GM15510 (cell line): ENCODE measurements around the gene NINL.

ENCODE experiments used
- POLR2A ChIP-seq: IDR thresholded peaks from 3 replicates; pipeline ENCODE4 v1.6.1; 2011; ENCODE audit warnings: borderline replicate concordance; ENCODE audit not compliant: insufficient read length; ENCODE audit errors: extremely low read depth

Gene NINL

GRCh38 chr20:25477014-25477882, 108.1 kb downstream of the NINL start:
- no peak for TF ChIP-seq POLR2A

GRCh38 chr20:25476106-25477013, 109.0 kb downstream of the NINL start:
- no peak for TF ChIP-seq POLR2A

GRCh38 chr20:25471020-25471419, 114.3 kb downstream of the NINL start:
- TF ChIP-seq POLR2A, result no peak

- TF ChIP-seq POLR2A, result no peak
Observed at GRCh38 chr20:25470045-25470444, 115.3 kb downstream of the NINL start.

- no peak for TF ChIP-seq POLR2A
Observed at GRCh38 chr20:25469558-25469957, 115.8 kb downstream of the NINL start.

GRCh38 chr20:25468126-25469075, 116.9 kb downstream of the NINL start:
- no peak for TF ChIP-seq POLR2A

GRCh38 chr20:25467441-25467840, 117.9 kb downstream of the NINL start:
- no peak for TF ChIP-seq POLR2A

GRCh38 chr20:25466846-25467245, 118.5 kb downstream of the NINL start:
- no peak for TF ChIP-seq POLR2A

GRCh38 chr20:25465243-25466135, 119.8 kb downstream of the NINL start:
- TF ChIP-seq POLR2A, result no peak

- TF ChIP-seq POLR2A, result no peak
Observed at GRCh38 chr20:25464501-25465242, 120.7 kb downstream of the NINL start.

GRCh38 chr20:25461786-25462545, 123.4 kb downstream of the NINL start:
- TF ChIP-seq POLR2A, result no peak

GRCh38 chr20:25461281-25461650, 124.1 kb downstream of the NINL start:
- TF ChIP-seq POLR2A, result no peak

- TF ChIP-seq POLR2A, result no peak
Observed at GRCh38 chr20:25460566-25461280, 124.6 kb downstream of the NINL start.
